H7 (cell line): Measurements from ENCODE around the gene PDZRN4. TPM values are rescaled to one million over a fixed set of nuclear protein-coding genes. Genes with fewer than 3 reads are reported as not detected.
A peak's percentile ranks its signal among the peaks of the same experiment; 100 is the strongest.

Experiments
- DNase-seq: peaks from one replicate; pipeline ENCODE4 v3.0.0; 2012
- H3K27me3 ChIP-seq: 2 replicates; pipeline ENCODE4 v1.6.0; 2011; ENCODE audit warnings: mild to moderate bottlenecking, low read length; ENCODE audit not compliant: control insufficient read depth, insufficient read depth
- H3K36me3 ChIP-seq: replicated peaks from 2 replicates; pipeline ENCODE4 v1.5.1; 2011; ENCODE audit warnings: low read length; ENCODE audit not compliant: control insufficient read depth, insufficient read depth
- H3K4me3 ChIP-seq: 2 replicates; pipeline ENCODE4 v1.5.1; 2011; ENCODE audit warnings: low read depth, mild to moderate bottlenecking, control low read depth, low read length, moderate library complexity; ENCODE audit not compliant: insufficient read depth
- total RNA-seq: library from RNA; depleted of rRNA; stranded (reverse); fragments of >200 nt; shearing (Covaris generic); gene quantifications from 2 replicates; pipeline ENCODE4 v1.2.3, GENCODE V29; 2014

The PDZRN4 gene
- total RNA-seq, 1 experiment from 2014 or later = 0.17 TPM

DNA sequence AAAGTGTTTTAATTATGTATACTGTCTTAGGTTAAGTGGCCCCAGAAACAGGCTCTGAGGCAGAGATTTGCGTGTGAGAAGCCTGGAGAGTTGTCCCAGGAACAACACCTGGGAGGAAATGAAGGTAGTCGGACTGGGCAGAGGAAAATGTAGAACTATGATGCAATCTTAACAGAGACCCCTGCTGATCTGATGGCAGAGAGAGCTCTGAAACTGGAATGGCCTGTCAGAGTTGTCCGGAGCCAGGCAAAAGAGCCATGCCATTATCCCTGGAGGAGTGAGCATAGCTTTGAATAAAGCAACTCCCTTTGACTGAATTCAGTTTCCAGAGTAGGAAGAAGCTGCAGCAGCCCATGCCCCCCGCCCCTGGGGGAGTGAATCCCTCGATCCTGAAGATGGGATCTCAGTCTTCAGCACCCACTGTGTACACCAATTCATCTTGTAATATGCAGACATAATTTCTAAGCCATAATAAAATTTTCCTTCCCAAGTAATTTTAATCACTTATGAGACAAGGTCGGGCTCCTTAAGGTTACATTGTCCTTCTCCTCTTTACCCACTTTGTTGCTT is 264.8 kb downstream of the PDZRN4 start:
- H3K36me3 ChIP-seq = no peaks in the 10 kb centered on the region
- no peak overlapping the region for H3K4me3 ChIP-seq
- no peak for DNase-seq

DNA sequence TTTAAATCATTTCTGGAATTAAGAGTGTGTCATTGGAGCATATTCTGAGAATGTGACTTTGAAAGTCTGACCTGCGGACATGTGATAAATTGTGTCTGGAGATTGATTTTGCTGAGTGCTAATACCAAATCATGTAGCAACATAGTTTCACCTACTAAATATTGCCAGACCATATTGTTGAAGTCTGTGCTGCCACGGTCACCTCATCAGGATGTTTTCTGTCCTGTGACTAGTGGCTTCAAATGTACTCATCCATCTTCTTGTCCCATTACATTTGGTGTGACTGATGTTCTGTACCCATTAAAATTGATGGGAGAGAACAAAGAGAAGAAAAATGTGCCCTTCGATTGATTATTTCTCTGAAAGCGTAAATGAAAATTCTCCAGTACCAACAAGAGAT is 265.3 kb downstream of the PDZRN4 start:
- no peak overlapping the region for H3K4me3 ChIP-seq
- DNase-seq = no peak
- H3K36me3 ChIP-seq = no peaks in the 10 kb centered on the region
- no peaks in the 10 kb centered on the region for H3K27me3 ChIP-seq

More for the DNA sequence above, 264.8 kb downstream of the PDZRN4 start:
- no peaks in the 10 kb centered on the region for H3K27me3 ChIP-seq

DNA sequence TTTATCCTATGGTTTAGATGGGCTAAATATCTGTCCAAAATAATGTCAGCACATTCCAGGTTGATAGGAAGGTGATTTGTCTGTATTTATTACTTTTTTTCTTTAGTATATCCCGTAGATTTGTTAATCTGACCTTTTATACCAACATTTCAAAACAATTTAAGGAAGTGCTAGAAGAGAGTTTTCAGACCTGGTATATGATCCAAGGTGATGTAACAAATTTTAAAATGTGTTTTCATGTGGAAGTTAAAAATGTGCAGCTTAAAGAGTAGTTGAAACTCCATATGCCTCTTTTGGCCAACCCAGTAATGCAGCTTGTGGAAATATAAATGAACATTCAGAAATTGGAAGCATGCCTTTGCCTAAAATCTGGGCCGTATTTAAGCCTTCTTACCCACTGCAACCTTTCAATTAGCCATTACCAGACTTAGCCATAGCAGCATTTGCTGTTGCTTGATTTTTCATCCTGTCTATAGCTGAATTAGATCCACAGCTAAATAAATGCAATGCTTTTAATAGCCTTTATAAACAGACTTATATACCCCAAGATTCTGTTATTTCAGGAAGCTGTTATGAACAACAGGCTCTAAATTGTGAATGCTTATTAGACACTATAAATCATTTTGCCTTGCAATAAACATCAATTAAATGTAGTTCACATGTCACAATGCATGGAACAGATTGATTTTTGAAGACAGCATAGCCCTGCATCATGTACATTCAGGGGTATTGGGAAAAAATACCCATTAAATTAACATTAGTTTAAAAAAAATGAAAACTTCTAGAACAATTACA is 271.2 kb downstream of the PDZRN4 start:
- no peaks in the 10 kb centered on the region for H3K27me3 ChIP-seq
- DNase-seq = no peak
- no peak overlapping the region for H3K4me3 ChIP-seq
- H3K36me3 ChIP-seq = no peaks in the 10 kb centered on the region

DNA sequence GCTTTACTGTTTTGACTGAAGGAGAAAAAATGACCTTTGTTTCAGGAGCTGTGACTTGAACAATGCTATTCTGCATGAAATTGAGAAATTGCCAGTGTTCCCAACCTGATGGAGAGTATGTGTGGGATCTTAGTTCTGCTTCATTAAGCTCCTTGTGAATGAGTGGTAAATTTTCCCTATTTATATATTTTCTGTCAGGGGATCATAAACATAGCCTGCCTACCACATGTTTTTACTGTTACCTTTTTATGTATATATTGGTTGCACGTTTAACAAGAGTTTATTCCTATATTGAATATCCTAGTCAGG is 271.7 kb downstream of the PDZRN4 start:
- H3K27me3 ChIP-seq = no peaks in the 10 kb centered on the region
- DNase-seq = no peak
- no peaks in the 10 kb centered on the region for H3K36me3 ChIP-seq
- H3K4me3 ChIP-seq = no peak overlapping the region

DNA sequence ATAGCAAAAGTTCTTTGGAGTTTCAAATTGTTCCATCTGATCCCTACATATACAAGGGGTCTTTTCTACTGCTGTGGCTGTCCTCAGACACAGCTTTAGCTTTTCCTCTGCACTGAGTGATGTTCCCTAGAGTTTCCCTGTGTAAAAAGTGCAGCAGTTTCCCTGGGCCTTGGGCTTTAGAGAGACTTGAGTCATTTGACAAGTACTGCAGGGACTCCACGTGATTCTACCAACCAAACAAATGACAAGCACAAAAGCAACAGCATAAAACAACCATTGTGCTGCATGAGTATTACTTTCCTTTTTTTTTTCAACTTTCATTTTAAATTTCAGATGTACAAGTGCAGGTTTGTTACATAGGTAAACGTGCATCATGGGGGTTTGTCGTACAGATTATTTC is 272.8 kb downstream of the PDZRN4 start:
- DNase-seq = no peak
- Histone ChIP-seq H3K4me3 (no peak overlapping the region), H3K27me3 (no peaks in the 10 kb centered on the region), H3K36me3 (no peaks in the 10 kb centered on the region)

DNA sequence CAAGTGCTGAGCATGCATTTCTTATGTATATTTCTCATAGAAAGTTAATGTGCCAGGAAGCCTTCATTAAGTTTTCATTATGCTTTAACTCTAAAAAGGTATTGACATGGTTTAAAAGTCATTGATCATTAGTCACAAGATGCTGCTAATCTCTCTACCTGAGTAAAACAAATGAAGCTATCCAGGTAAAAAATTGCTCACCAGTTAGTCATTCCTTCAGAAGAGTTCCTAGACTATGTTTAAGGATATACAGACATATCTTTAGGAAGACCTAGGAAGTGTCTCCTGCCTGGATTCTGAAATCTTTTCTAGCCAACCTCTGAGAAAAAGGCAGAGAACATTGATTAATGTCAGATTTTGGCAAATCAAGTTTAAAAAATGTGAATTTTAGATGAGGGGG is 274.2 kb downstream of the PDZRN4 start:
- no peak for DNase-seq
- Histone ChIP-seq H3K4me3 (no peak overlapping the region), H3K36me3 (no peaks in the 10 kb centered on the region), H3K27me3 (no peaks in the 10 kb centered on the region)

DNA sequence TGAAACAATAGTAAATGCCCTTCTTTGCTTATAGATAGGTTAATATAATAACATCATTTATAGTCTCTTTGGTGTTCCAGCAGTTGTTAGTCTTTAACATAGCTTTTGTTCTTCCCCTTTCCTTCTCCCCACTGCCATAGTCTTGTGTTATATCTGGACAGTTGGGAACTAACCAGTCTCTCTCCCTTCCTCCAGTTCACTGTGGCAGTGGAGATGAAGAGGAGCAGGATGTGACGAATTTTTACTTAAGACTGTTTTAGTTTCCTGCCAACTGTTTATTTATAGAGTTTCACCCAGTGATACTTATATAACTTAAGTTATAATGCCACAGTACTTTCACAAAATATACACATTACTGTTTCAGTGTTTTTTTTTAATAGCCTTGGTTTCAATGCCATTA is 277.4 kb downstream of the PDZRN4 start:
- Histone ChIP-seq H3K36me3 (no peaks in the 10 kb centered on the region), H3K4me3 (no peak overlapping the region), H3K27me3 (no peaks in the 10 kb centered on the region)
- DNase-seq = no peak

DNA sequence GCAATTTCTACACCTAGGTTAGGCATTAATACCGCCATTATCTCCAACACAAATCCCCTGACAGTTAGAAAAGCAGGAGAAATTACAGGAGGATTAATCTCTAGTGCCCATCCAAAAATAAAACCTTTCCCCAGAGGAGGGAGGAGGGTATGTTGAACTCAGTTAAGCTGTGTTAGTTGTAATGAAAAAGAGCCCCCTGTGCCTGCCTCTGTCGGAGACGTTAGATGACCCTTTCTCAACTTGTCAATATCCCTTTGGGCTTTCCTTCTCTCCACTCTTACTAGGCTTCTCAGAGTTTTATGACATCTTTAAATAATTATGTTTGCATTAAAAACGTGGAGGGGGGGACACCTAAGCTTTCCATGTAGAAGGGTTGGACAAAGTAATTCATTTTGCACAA is 278.2 kb downstream of the PDZRN4 start:
- H3K27me3 ChIP-seq = no peaks in the 10 kb centered on the region
- DNase-seq = no peak
- no peak overlapping the region for H3K4me3 ChIP-seq
- no peaks in the 10 kb centered on the region for H3K36me3 ChIP-seq

GRCh38 chr12:41466802-41467201 is 278.7 kb downstream of the PDZRN4 start:
- H3K27me3 ChIP-seq = no peaks in the 10 kb centered on the region
- peak; percentile 6 for DNase-seq
- no peak overlapping the region for H3K4me3 ChIP-seq
- no peaks in the 10 kb centered on the region for H3K36me3 ChIP-seq

- no peak overlapping the region for H3K4me3 ChIP-seq
- DNase-seq = no peak
- no peaks in the 10 kb centered on the region for H3K36me3 ChIP-seq
- no peaks in the 10 kb centered on the region for H3K27me3 ChIP-seq
Observed at GRCh38 chr12:41467591-41468325, 279.6 kb downstream of the PDZRN4 start.

DNA sequence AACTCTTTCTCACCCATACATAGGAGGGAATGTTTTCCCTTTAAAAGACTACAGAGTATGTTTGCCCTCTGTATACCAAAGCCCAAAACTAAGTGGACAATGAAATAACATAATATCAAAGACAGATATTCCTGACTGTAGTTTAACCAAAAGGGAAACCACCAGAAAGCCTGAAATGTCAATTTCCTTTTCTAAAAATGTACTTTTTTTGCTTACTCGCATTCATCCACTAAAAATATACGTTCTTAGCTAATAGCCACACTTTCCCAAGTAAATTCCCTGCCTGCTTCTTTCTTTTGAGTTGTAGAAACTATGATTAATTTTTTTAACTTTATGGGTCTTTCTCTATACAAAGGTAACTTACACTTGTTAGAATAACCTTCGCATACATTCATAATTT is 280.2 kb downstream of the PDZRN4 start:
- no peak for DNase-seq
- no peaks in the 10 kb centered on the region for H3K27me3 ChIP-seq
- H3K4me3 ChIP-seq = no peak overlapping the region

DNA sequence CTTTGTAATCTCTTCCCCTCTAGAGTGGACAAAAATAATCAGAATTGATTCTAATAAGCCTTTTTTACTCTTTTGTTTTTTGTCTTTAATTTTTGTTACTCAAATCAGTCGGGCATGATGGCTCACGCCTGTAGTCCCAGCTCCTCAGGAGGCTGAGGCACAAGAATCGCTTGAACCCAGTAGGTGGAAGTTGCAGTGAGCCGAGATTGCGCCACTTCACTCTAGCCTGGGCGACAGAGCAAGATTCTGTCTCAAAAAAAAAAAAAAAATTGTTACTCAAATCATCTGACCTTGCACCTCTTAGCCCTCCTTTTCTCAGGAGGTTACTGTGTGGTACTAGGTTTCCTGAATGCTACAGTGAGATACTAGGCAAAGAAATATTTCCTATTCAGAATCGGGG is 280.6 kb downstream of the PDZRN4 start:
- Histone ChIP-seq H3K36me3 (no peaks in the 10 kb centered on the region), H3K27me3 (no peaks in the 10 kb centered on the region), H3K4me3 (no peak overlapping the region)
- DNase-seq = no peak

More for the DNA sequence above, 280.2 kb downstream of the PDZRN4 start:
- no peaks in the 10 kb centered on the region for H3K36me3 ChIP-seq

GRCh38 chr12:41473441-41473840 is 285.3 kb downstream of the PDZRN4 start:
- Histone ChIP-seq H3K4me3 (no peak overlapping the region), H3K36me3 (no peaks in the 10 kb centered on the region), H3K27me3 (no peaks in the 10 kb centered on the region)
- DNase-seq = no peak

DNA sequence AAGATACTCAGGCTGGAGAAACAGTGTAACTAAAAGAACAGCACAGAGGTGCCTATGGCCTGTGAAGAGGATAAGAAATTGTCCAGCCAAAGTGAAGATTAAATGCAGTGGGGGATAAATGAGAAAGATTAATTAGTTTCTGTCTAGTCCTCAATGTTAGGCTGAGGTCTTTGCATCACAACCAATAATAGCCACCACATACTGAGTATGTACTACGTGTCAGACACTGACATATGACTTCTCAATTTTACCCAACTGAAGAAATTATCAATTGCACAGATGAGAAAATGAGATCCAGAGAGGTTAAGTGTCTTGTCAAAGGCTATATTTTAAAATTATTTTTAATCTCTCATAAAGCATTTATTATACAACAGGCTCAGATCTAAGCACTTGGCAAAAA is 285.9 kb downstream of the PDZRN4 start:
- no peak for DNase-seq
- Histone ChIP-seq H3K27me3 (no peaks in the 10 kb centered on the region), H3K4me3 (no peak overlapping the region), H3K36me3 (no peaks in the 10 kb centered on the region)
